Right lobe of liver (tissue), 6 donors: ENCODE data around the gene TYW3. TPM values are rescaled to one million over a fixed set of nuclear protein-coding genes. Genes with fewer than 3 reads are reported as not detected.

ENCODE experiments used
- ATAC-seq, 4 donors: fragments of 200-7000 bp; cut with Tn5 transposase; one replicate each; pipeline ENCODE4 v1.9.1; 2020; ENCODE audit warnings: mild to moderate bottlenecking in 4 of 4, moderate library complexity in 4 of 4
- DNase-seq, 3 donors: peaks; one replicate each; pipeline ENCODE4 v3.0.0-alpha.2; 2020
- H3K27ac ChIP-seq, 3 donors: fragments of 200-600 bp; one replicate each; pipeline ENCODE4 v1.8.0; 2022
- H3K27me3 ChIP-seq, 2 donors: fragments of 200-600 bp; one replicate each; pipeline ENCODE4 v1.8.0; 2022
- H3K36me3 ChIP-seq, 4 donors: fragments of 200-600 bp; sonication (generic) in 1 of 4; one replicate each; pipeline versions ENCODE4 v1.5.1 to v1.8.0; 2017 to 2022; ENCODE audit warnings: control low read depth in 1 of 4
- H3K4me1 ChIP-seq, 4 donors: fragments of 200-600 bp; sonication (generic) in 1 of 4; one replicate each; pipeline versions ENCODE4 v1.5.1 to v1.8.0; 2017 to 2022; ENCODE audit warnings: control low read depth in 1 of 4
- H3K4me3 ChIP-seq, 3 donors: fragments of 200-600 bp; one replicate each; pipeline ENCODE4 v1.8.0; 2022
- H3K9me3 ChIP-seq, 4 donors: fragments of 200-600 bp; sonication (generic) in 1 of 4; one replicate each; pipeline versions ENCODE4 v1.5.1 to v1.8.0; 2017 to 2022; ENCODE audit warnings: control low read depth in 1 of 4
- POLR2A ChIP-seq: fragments of 450-650 bp; IDR thresholded peaks from one replicate; pipeline ENCODE4 v1.6.1; 2017; ENCODE audit warnings: antibody characterized with exemption, mild to moderate bottlenecking
- WGBS: methylation state at CpG from one replicate; pipeline ENCODE4 v1.1.6; 2018; ENCODE audit warnings: low coverage, low lambda C conversion rate; ENCODE audit not compliant: insufficient coverage; ENCODE audit errors: missing lambda C conversion rate; 5-methylcytosine and 5-hydroxymethylcytosine counted together
- intact Hi-C, 2 donors: fragments of 100-400 bp; cut with DNase I; formaldehyde crosslinking; loops; one replicate each; pipeline versions ENCODE4 v1.11.2 to v1.14.1; 2022
- long read RNA-seq: library from polyadenylated mRNA; unstranded; transcript quantifications from one replicate; pipeline ENCODE4 v2.0.0, GENCODE V29; 2019
- total RNA-seq, 6 experiments: library from RNA; depleted of rRNA in 2 of 6; stranded (reverse); fragments of >200 nt in 2 of 6; fragmentation: NEBNext Ultra II Directional in 3 of 6; extraction: Animal tissue kit (Norgen Biotek cat#: 25700) in 3 of 6; gene quantifications; one replicate each; pipeline versions ENCODE4 v1.1.0 to v1.2.4, GENCODE V29; 2016 to 2023
- TF ChIP-seq, protein P1 (sequence below), 4 donors: fragments of 200-600 bp in 3 of 4; fragments of 450-650 bp in 1 of 4; IDR thresholded peaks; one replicate each; pipeline versions ENCODE4 v1.5.1 to v1.8.0; 2016 to 2022; ENCODE audit warnings: antibody characterized with exemption in 4 of 4, mild to moderate bottlenecking in 2 of 4
- donor health status: DM: no; HTN: yes; CAD: no.
- donor health status: DM: no; HTN: no; CAD: no.
- donor health status: DM: no; HTN: no; CAD: no.
- donor health status: DM: no; HTN: yes; CAD: no.
- donor health status: DM: no; HTN: yes; CAD: no.

TYW3 gene, protein sequence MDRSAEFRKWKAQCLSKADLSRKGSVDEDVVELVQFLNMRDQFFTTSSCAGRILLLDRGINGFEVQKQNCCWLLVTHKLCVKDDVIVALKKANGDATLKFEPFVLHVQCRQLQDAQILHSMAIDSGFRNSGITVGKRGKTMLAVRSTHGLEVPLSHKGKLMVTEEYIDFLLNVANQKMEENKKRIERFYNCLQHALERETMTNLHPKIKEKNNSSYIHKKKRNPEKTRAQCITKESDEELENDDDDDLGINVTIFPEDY
- total RNA-seq, result 10 to 100 TPM in 2 of 6 experiments, 1 to 10 TPM in 4; 7.4 to 10.8 (median 8.5) TPM
- long read RNA-seq, partial matches to known transcripts, result 2 of 5 reads
- long read RNA-seq, other reads (novel, unspliced or antisense), result 2 of 5 reads

DNA sequence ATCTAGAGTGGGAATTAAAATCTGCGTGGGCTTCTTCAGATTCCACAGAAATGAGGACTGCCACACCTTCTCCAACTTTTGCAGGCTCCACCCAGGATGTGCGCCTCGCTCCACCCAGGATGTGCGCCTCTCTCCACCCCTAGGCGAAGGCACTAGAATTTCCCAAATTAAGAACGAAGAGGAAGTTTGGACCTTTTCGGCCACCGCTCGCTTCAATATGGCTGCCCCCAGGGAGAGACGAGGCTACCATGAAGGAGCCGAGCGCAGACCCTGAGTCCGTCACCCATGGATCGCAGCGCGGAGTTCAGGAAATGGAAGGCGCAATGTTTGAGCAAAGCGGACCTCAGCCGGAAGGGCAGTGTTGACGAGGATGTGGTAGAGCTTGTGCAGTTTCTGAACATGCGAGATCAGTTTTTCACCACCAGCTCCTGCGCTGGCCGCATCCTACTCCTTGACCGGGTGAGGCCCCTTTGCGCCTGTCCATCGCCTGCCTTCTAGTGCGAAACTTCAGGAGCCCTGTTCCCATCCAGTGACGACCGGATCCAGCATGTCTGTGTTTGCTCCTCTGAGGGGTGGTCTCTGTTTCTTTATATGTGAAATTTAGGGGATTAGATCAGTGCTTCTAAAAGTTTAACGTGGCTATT, at the start of gene TYW3, which contains the start of gene CRYZ:
Gene TYW3 (plus strand): TSS at position 193 of the 644 bp plus-strand sequence. CDS start 93 bp downstream, at position 286.
Gene CRYZ (minus strand): TSS at position 91 of the 644 bp plus-strand sequence. CDS start 8,229 bp downstream, outside the sequence.
- H3K27ac ChIP-seq, result peak within 1 kb of the TSS; percentile 89 to 97 (median 94)
- DNase-seq, result peak; percentile 84 to 96 (median 94)
- peaks cover 0 to 48% (median 3%) of the 10 kb centered on the region in 4 donors for H3K4me1 ChIP-seq
- peak; percentile 73 to 93 (median 86) for ATAC-seq
- H3K9me3 ChIP-seq, result no peaks in the 10 kb centered on the region
- intact Hi-C loops, result no loop called here
- peaks cover 3 to 13% (median 6%) of the 10 kb centered on the region in 4 donors for H3K36me3 ChIP-seq
- WGBS, result 0% methylated on average over 23 of the region's 30 CpGs
- H3K27me3 ChIP-seq, result no peaks in the 10 kb centered on the region
- H3K4me3 ChIP-seq, result peak within 1 kb of the TSS; percentile 65 to 80 (median 77)
- TF ChIP-seq POLR2A, result peak; percentile 84
- TF ChIP-seq, protein P1, sequence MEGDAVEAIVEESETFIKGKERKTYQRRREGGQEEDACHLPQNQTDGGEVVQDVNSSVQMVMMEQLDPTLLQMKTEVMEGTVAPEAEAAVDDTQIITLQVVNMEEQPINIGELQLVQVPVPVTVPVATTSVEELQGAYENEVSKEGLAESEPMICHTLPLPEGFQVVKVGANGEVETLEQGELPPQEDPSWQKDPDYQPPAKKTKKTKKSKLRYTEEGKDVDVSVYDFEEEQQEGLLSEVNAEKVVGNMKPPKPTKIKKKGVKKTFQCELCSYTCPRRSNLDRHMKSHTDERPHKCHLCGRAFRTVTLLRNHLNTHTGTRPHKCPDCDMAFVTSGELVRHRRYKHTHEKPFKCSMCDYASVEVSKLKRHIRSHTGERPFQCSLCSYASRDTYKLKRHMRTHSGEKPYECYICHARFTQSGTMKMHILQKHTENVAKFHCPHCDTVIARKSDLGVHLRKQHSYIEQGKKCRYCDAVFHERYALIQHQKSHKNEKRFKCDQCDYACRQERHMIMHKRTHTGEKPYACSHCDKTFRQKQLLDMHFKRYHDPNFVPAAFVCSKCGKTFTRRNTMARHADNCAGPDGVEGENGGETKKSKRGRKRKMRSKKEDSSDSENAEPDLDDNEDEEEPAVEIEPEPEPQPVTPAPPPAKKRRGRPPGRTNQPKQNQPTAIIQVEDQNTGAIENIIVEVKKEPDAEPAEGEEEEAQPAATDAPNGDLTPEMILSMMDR (IDR thresholded peaks at IDR 0.05), result no peak

DNA sequence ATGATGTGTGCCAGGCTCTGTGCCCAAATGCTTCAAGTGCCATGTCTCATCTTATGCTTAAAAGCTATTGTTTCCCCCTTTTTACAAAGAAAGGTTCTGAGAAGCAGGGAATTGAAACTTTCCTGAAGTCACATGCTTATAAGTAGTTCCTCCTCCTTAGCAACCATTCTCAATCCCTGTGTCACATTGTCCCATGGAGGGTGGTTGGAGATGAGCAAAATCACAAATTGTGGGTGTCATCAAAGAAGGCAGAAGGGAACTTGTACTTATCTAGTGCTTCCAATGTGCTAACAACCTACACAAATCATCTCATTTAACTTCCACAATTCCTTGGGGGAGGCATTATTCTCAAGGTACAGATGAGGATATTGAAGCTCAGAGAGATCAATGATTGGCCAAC, 49.3 kb upstream of the TYW3 start:
- TF ChIP-seq, protein P1 (IDR thresholded peaks at IDR 0.05), result no peak
- no peak for TF ChIP-seq POLR2A
- intact Hi-C loops, result no loop called here
- no peak for ATAC-seq

DNA sequence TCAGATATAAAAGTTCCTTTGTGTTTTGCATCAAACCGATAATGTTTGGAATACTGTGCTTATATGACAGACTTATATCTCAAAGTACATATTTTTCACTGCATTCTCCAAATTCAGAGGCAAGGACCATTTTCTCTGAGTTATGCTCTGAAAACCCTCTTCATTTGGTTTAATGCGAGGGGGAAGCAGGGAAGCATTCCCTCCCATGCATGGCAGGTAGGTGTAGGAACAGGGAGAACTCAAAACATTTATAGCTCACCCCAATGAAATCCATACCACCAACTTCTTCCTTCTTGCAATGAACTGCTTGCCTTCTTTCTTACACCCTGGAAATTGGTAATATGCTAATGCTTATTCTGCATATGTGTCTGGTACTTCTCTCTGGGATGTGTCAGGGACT, 48.7 kb upstream of the TYW3 start:
- no peaks in the 10 kb centered on the region for H3K36me3 ChIP-seq
- no peak overlapping the region for H3K27ac ChIP-seq
- H3K9me3 ChIP-seq, result no peaks in the 10 kb centered on the region
- H3K27me3 ChIP-seq, result no peaks in the 10 kb centered on the region
- H3K4me3 ChIP-seq, result no peak overlapping the region
- ATAC-seq (no peak), DNase-seq (no peak)
- no peak for TF ChIP-seq POLR2A
- TF ChIP-seq, protein P1 (IDR thresholded peaks at IDR 0.05), result no peak
- H3K4me1 ChIP-seq, result no peaks in the 10 kb centered on the region
- intact Hi-C loops, result no loop called here
- WGBS, result 93% methylated on average over 2 of the region's 2 CpGs

More for the DNA sequence above, 49.3 kb upstream of the TYW3 start:
- no peaks in the 10 kb centered on the region for H3K27me3 ChIP-seq
- no peaks in the 10 kb centered on the region for H3K4me1 ChIP-seq
- no peak overlapping the region for H3K27ac ChIP-seq
- no peak overlapping the region for H3K4me3 ChIP-seq
- no peak for DNase-seq
- no peaks in the 10 kb centered on the region for H3K36me3 ChIP-seq
- no peaks in the 10 kb centered on the region for H3K9me3 ChIP-seq

DNA sequence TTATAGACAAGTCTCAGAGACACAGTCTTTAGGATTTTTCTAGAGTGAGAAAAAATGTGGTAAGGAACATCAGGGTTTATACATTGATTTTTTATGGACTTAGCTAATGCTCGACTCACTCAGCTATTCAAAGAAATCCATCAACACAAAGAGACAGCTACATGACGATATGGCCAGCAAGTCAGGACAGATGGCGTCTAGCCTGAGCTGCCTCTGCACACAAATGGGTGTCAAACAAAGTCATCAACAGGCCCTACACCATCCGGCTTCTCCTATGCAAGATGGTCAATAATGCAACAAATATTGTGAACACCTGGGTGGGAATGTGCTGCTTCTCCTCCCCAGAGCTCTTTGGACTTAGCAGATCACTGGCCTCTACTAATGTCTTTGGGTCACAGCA, 46.0 kb upstream of the TYW3 start:
- DNase-seq (no peak), ATAC-seq (no peak)
- Histone ChIP-seq H3K4me3 (no peak overlapping the region), H3K36me3 (no peaks in the 10 kb centered on the region), H3K27ac (no peak overlapping the region), H3K4me1 (no peaks in the 10 kb centered on the region), H3K27me3 (no peaks in the 10 kb centered on the region), H3K9me3 (no peaks in the 10 kb centered on the region)
- 83% methylated on average over 4 of the region's 4 CpGs for WGBS
- intact Hi-C loops, result no loop called here
- no peak for TF ChIP-seq POLR2A
- TF ChIP-seq, protein P1 (IDR thresholded peaks at IDR 0.05), result no peak
